SK-N-SH (cell line): ENCODE results near the gene FBXO36. TPM values are rescaled to one million over a fixed set of nuclear protein-coding genes. Genes with fewer than 3 reads are reported as not detected.

Experiments used
- CTCF ChIA-PET: fragments of 300-600, 350-600 bp; formaldehyde crosslinking; extraction: SDS; loops from one replicate; lab custom pipeline; 2021; lab: Yijun Ruan, JAX
- POLR2A ChIA-PET: fragments of 350-600 bp; sonication (Branson Sonifier 250); formaldehyde crosslinking; extraction: SDS; loops from one replicate; lab custom pipeline; 2020; ENCODE audit warnings: antibody characterized with exemption, inconsistent platforms; lab: Yijun Ruan, JAX
- DNase-seq: peaks from one replicate; pipeline ENCODE4 v3.0.0; 2012
- H2AFZ ChIP-seq: fragments of 200-600 bp; sonication (generic); 2 replicates; pipeline ENCODE4 v1.8.1; 2016; ENCODE audit warnings: antibody characterized with exemption, mild to moderate bottlenecking, low read depth
- H3F3A ChIP-seq: fragments of 200-600 bp; sonication (generic); replicated peaks from 2 replicates; pipeline ENCODE3; 2016; ENCODE audit warnings: antibody characterized with exemption, mild to moderate bottlenecking; ENCODE audit not compliant: insufficient read depth
- H3K27ac ChIP-seq, 2 experiments: fragments of 200-500 bp in 1 of 2; fragments of 200-600 bp in 1 of 2; sonication (Bioruptor generic) in 1 of 2; sonication (generic), shearing (Covaris generic) in 1 of 2; 2 replicates each; pipeline versions ENCODE4 v1.5.1 to v1.6.1; 2014 to 2016; ENCODE audit warnings: low read depth in 2 of 2, inconsistent platforms in 1 of 2, low read length in 1 of 2, mild to moderate bottlenecking in 1 of 2, mixed read lengths in 1 of 2
- H3K27me3 ChIP-seq: fragments of 200-600 bp; sonication (generic), shearing (Covaris generic); 2 replicates; pipeline ENCODE4 v1.6.1; 2016; ENCODE audit warnings: mixed run types; ENCODE audit not compliant: insufficient read depth
- H3K36me3 ChIP-seq, 2 experiments: fragments of 200-500 bp in 1 of 2; fragments of 200-600 bp in 1 of 2; sonication (Bioruptor generic) in 1 of 2; sonication (generic) in 1 of 2; replicated peaks in 1 of 2; 2 replicates each; pipeline versions ENCODE3 to v1.5.1; 2014 to 2016; ENCODE audit warnings: low read length in 1 of 2, mild to moderate bottlenecking in 1 of 2; ENCODE audit not compliant: insufficient read depth in 2 of 2, control insufficient read depth in 1 of 2
- H3K4me1 ChIP-seq, 2 experiments: fragments of 200-500 bp in 1 of 2; fragments of 200-600 bp in 1 of 2; sonication (Bioruptor generic) in 1 of 2; sonication (generic), shearing (Covaris generic) in 1 of 2; 2 replicates each; pipeline versions ENCODE4 v1.5.1 to v1.6.1; 2014 to 2016; ENCODE audit warnings: low read depth in 1 of 2, low read length in 1 of 2, mixed run types in 1 of 2; ENCODE audit not compliant: insufficient read depth in 2 of 2, control insufficient read depth in 1 of 2
- H3K4me2 ChIP-seq: fragments of 200-600 bp; sonication (generic), shearing (Covaris generic); 2 replicates; pipeline ENCODE4 v1.6.1; 2017; ENCODE audit warnings: mixed run types
- H3K4me3 ChIP-seq, 2 experiments: fragments of 200-500 bp in 1 of 2; fragments of 200-600 bp in 1 of 2; sonication (Bioruptor generic) in 1 of 2; sonication (generic), shearing (Covaris generic) in 1 of 2; 2 replicates each; pipeline versions ENCODE4 v1.5.1 to v1.8.1; 2014 to 2016; ENCODE audit warnings: low read depth in 2 of 2, inconsistent platforms in 1 of 2, low read length in 1 of 2, mild to moderate bottlenecking in 1 of 2, mixed read lengths in 1 of 2, moderate library complexity in 1 of 2
- H3K79me2 ChIP-seq: fragments of 200-600 bp; sonication (generic); 2 replicates; pipeline ENCODE4 v1.8.1; 2017; ENCODE audit warnings: mild to moderate bottlenecking; ENCODE audit not compliant: insufficient read depth
- H3K9ac ChIP-seq: fragments of 200-600 bp; sonication (generic); 2 replicates; pipeline ENCODE4 v1.6.1; 2017; ENCODE audit warnings: mixed run types
- H3K9me2 ChIP-seq: fragments of 200-600 bp; sonication (generic); 2 replicates; pipeline ENCODE4 v1.6.1; 2017; ENCODE audit warnings: mixed run types
- H3K9me3 ChIP-seq: fragments of 200-600 bp; sonication (generic); 2 replicates; pipeline ENCODE4 v1.6.1; 2017; ENCODE audit warnings: mixed run types, mild to moderate bottlenecking, moderate library complexity
- H4K20me1 ChIP-seq: fragments of 200-600 bp; sonication (generic); 2 replicates; pipeline ENCODE4 v1.6.1; 2017; ENCODE audit warnings: mild to moderate bottlenecking, mixed run types; ENCODE audit not compliant: insufficient read depth
- CHD2 ChIP-seq: fragments of 150-350 bp; IDR thresholded peaks from 2 replicates; pipeline ENCODE4 v1.6.1; 2018; ENCODE audit warnings: low read length; ENCODE audit not compliant: partially characterized antibody
- CTCF ChIP-seq: fragments of 200-600 bp; sonication (generic); IDR thresholded peaks from 2 replicates; pipeline ENCODE4 v1.6.1; 2017; ENCODE audit warnings: antibody characterized with exemption, mild to moderate bottlenecking, moderate library complexity
- ELF1 ChIP-seq: IDR thresholded peaks from 2 replicates; pipeline ENCODE4 v1.4.0; 2012
- EZH2phosphoT487 ChIP-seq: fragments of 200-600 bp; sonication (generic); IDR thresholded peaks from 2 replicates; pipeline ENCODE4 v1.6.1; 2017; ENCODE audit warnings: low read depth, mixed run types, mild to moderate bottlenecking, antibody characterized with exemption, moderate library complexity, borderline replicate concordance
- FOXM1 ChIP-seq: IDR thresholded peaks from 2 replicates; pipeline ENCODE4 v1.4.0; 2012; ENCODE audit warnings: low read depth, mild to moderate bottlenecking
- GABPA ChIP-seq: IDR thresholded peaks from 2 replicates; pipeline ENCODE4 v1.4.0; 2012; ENCODE audit warnings: low read depth, mild to moderate bottlenecking
- GATA2 ChIP-seq: sonication (generic); formaldehyde crosslinking; IDR thresholded peaks from 2 replicates; pipeline ENCODE4 v1.5.0; 2020; ENCODE audit warnings: mild to moderate bottlenecking, missing genetic modification reagents
- JUND ChIP-seq: IDR thresholded peaks from 2 replicates; pipeline ENCODE4 v1.4.0; 2012
- MAX ChIP-seq: IDR thresholded peaks from 2 replicates; pipeline ENCODE4 v1.4.0; 2012; ENCODE audit warnings: low read depth
- MEF2A ChIP-seq: IDR thresholded peaks from 2 replicates; pipeline ENCODE4 v1.4.0; 2012; ENCODE audit warnings: low read depth, borderline replicate concordance
- MXI1 ChIP-seq: IDR thresholded peaks from 2 replicates; pipeline ENCODE4 v1.6.1; 2012; ENCODE audit warnings: mild to moderate bottlenecking, low read depth, low read length, improper control_type of control experiment
- NRF1 ChIP-seq: IDR thresholded peaks from 2 replicates; pipeline ENCODE4 v1.6.1; 2012; ENCODE audit warnings: low read depth, mild to moderate bottlenecking, low read length
- POLR2AphosphoS5 ChIP-seq: IDR thresholded peaks from 2 replicates; pipeline ENCODE4 v1.6.1; 2012; ENCODE audit warnings: low read depth, low read length
- RAD21 ChIP-seq: IDR thresholded peaks from 2 replicates; pipeline ENCODE4 v1.6.1; 2012; ENCODE audit warnings: mild to moderate bottlenecking, low read length
- RCOR1 ChIP-seq: fragments of 150-350 bp; IDR thresholded peaks from 2 replicates; pipeline ENCODE4 v1.6.1; 2017; ENCODE audit warnings: antibody characterized with exemption, low read length
- REST ChIP-seq: IDR thresholded peaks from 2 replicates; pipeline ENCODE4 v1.6.1; 2012; ENCODE audit warnings: mild to moderate bottlenecking, low read depth, low read length, moderate library complexity
- RFX5 ChIP-seq: IDR thresholded peaks from 2 replicates; pipeline ENCODE4 v1.6.1; 2012; ENCODE audit warnings: mild to moderate bottlenecking, improper control_type of control experiment, low read length
- RXRA ChIP-seq: IDR thresholded peaks from 2 replicates; pipeline ENCODE4 v1.4.0; 2012; ENCODE audit warnings: low read depth, mild to moderate bottlenecking, borderline replicate concordance
- SIN3A ChIP-seq: IDR thresholded peaks from 2 replicates; pipeline ENCODE4 v1.6.1; 2012; ENCODE audit warnings: low read depth, mild to moderate bottlenecking, low read length, moderate library complexity, borderline replicate concordance
- SMC3 ChIP-seq: IDR thresholded peaks from 2 replicates; pipeline ENCODE4 v1.6.1; 2012; ENCODE audit warnings: low read depth, low read length, improper control_type of control experiment
- TCF12 ChIP-seq: IDR thresholded peaks from 2 replicates; pipeline ENCODE4 v1.4.0; 2012
- TEAD4 ChIP-seq: IDR thresholded peaks from 2 replicates; pipeline ENCODE4 v1.4.0; 2012; ENCODE audit warnings: mild to moderate bottlenecking, borderline replicate concordance; ENCODE audit not compliant: insufficient read depth
- USF2 ChIP-seq: fragments of 150-350 bp; IDR thresholded peaks from 2 replicates; pipeline ENCODE4 v1.6.1; 2017; ENCODE audit warnings: antibody characterized with exemption, low read length, low read depth, borderline replicate concordance
- YY1 ChIP-seq: IDR thresholded peaks from 2 replicates; pipeline ENCODE4 v1.4.0; 2012; ENCODE audit warnings: low read depth, mild to moderate bottlenecking
- WGBS: methylation state at CpG from one replicate; pipeline ENCODE4 v1.1.6; 2017; ENCODE audit warnings: low lambda C conversion rate; 5-methylcytosine and 5-hydroxymethylcytosine counted together
- polyA plus RNA-seq, 3 experiments: library from polyadenylated mRNA; depleted of rRNA; stranded (reverse); fragments of >200 nt; gene quantifications; 2 replicates each; pipeline ENCODE4 v1.2.3, GENCODE V29; 2012
- TF ChIP-seq, protein P1 (sequence below): IDR thresholded peaks from 2 replicates; pipeline ENCODE4 v1.4.0; 2012; ENCODE audit warnings: low read depth, borderline replicate concordance

FBXO36 gene
- polyA plus RNA-seq, 1 of the 3 experiments (the other 2 are of a cell fraction): 3.9 TPM

DNA sequence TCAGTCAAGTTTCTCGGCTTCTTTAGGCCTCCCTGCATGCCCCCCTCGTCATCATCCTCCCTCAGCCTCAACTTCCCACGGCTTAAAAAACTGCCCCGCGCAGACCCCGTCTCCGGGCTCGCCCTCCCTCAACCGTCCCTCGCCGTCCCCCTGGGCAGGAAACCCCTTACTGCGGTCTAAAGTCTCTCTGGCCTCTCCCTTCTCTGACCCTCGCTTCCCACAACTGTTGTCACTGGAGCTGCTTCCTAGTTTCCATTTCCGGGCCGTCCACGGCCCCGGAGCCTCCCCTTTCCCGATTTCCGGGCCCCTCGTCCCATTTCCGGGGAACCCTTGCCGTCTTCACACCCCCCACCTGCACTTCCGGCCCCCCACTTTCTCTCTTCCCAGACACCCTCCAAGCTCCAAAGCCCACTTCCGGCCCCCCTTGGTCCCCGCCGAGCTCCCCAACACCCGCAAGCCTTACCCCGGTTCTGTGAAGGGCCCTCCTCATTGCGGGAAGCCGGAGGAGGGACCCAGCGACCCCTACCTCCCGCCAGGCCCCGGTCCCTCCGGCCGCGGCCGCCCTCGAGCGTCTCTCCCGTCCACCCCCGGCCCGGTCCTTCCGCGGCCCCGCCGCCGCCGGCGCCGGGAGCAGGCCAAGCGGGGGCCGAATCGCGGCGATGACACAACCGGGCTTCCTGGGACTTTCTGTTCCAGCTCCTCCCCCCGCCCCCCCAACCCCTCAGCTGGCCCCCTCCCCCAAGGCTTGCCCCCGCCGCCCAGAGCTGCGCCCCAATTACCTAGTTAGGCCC is 1.0 kb upstream of the FBXO36 start:
- H2AFZ ChIP-seq: peak overlapping the region; percentile 97; the same call in 1 of the 2 replicates
- ChIA-PET POLR2A (interaction anchor here (0.7 to 1.5 kb wide), 6 partner anchors 10 to 146 kb away, joined by 3 to 11 read pairs (median 4); no protein-coding TSS in a partner anchor), CTCF (interaction anchor here (1.0 to 2.1 kb wide), 6 partner anchors 10 to 146 kb away, joined by 3 to 11 read pairs (median 4); no protein-coding TSS in a partner anchor)
- no peaks in the 10 kb centered on the region for H3K9me3 ChIP-seq
- H3K9ac ChIP-seq: peak overlapping the region; percentile 96
- H4K20me1 ChIP-seq: peaks cover 43% of the 10 kb centered on the region
- peaks cover 6 to 7% of the 10 kb centered on the region in 2 experiments; a peak in 3 of 4 replicates for H3K4me1 ChIP-seq
- no peaks in the 10 kb centered on the region for H3K27me3 ChIP-seq
- peaks cover 79% of the 10 kb centered on the region for H3K79me2 ChIP-seq
- H3K27ac ChIP-seq: peak overlapping the region; percentile 97 to 99
- H3K4me3 ChIP-seq: peak overlapping the region; percentile 96 to 98
- H3F3A ChIP-seq: peaks cover 21% of the 10 kb centered on the region
- H3K36me3 ChIP-seq: peaks cover 18% of the 10 kb centered on the region in 2 experiments
- TF ChIP-seq JUND: no peak
- TF ChIP-seq CHD2: no peak
- TF ChIP-seq GATA2 (CRISPR knock-in tag): no peak
- no peak for TF ChIP-seq TCF12
- TF ChIP-seq TEAD4: 0 out of 2 replicates have a peak, but pooled peaks have one; percentile 7
- TF ChIP-seq SIN3A: peak; percentile 81; the same call in 1 of the 2 replicates
- peak; percentile 81 for TF ChIP-seq MXI1
- TF ChIP-seq NRF1: no peak
- 0 out of 2 replicates have a peak, but pooled peaks have one; percentile 50 for TF ChIP-seq POLR2AphosphoS5
- TF ChIP-seq RAD21: no peak
- no peak for TF ChIP-seq RFX5
- TF ChIP-seq FOXM1: no peak
- TF ChIP-seq SMC3: no peak
- TF ChIP-seq, protein P1, sequence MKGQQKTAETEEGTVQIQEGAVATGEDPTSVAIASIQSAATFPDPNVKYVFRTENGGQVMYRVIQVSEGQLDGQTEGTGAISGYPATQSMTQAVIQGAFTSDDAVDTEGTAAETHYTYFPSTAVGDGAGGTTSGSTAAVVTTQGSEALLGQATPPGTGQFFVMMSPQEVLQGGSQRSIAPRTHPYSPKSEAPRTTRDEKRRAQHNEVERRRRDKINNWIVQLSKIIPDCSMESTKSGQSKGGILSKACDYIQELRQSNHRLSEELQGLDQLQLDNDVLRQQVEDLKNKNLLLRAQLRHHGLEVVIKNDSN: no peak
- TF ChIP-seq MEF2A: 0 out of 2 replicates have a peak, but pooled peaks have one; percentile 4
- no peak for TF ChIP-seq RXRA
- TF ChIP-seq GABPA: peak; percentile 90
- no peak for TF ChIP-seq CTCF
- peak; percentile 80 for TF ChIP-seq ELF1
- TF ChIP-seq EZH2phosphoT487: no peak
- TF ChIP-seq MAX: peak; percentile 69; the same call in 1 of the 2 replicates
- TF ChIP-seq USF2: no peak
- TF ChIP-seq RCOR1: peak; percentile 11; the same call in 1 of the 2 replicates
- TF ChIP-seq YY1: no peak
- no peak for TF ChIP-seq REST
- DNase-seq: peak; percentile 79
- H3K4me2 ChIP-seq: peak overlapping the region; percentile 68
- 1% methylated on average over 29 of the region's 60 CpGs for WGBS
- H3K9me2 ChIP-seq: no peaks in the 10 kb centered on the region
